Type B pancreatic cell (in vitro differentiated cells): ENCODE results near the gene ZNF428. TPM values are rescaled to one million over a fixed set of nuclear protein-coding genes. Genes with fewer than 3 reads are reported as not detected.

Experiments used
- DNase-seq: peaks from one replicate; pipeline ENCODE4 v3.0.0; 2021; ENCODE audit warnings: mixed read lengths; ENCODE audit not compliant: unreplicated experiment; ENCODE audit errors: extremely low spot score
- H3K27ac Mint-ChIP-seq: 2 replicates; pipeline ENCODE4 v1.8.0; 2021; ENCODE audit warnings: mild to moderate bottlenecking, mixed read lengths
- H3K27me3 Mint-ChIP-seq: 2 replicates; pipeline ENCODE4 v1.8.0; 2021; ENCODE audit warnings: mixed read lengths
- H3K36me3 Mint-ChIP-seq: 2 replicates; pipeline ENCODE4 v1.8.0; 2021; ENCODE audit warnings: mixed read lengths
- H3K4me1 Mint-ChIP-seq: one replicate; pipeline ENCODE4 v1.8.0; 2021; ENCODE audit warnings: mixed read lengths; ENCODE audit not compliant: unreplicated experiment
- H3K4me3 Mint-ChIP-seq: 2 replicates; pipeline ENCODE4 v1.8.0; 2021; ENCODE audit warnings: mild to moderate bottlenecking, mixed read lengths
- H3K9me3 Mint-ChIP-seq: 2 replicates; pipeline ENCODE4 v1.8.0; 2021; ENCODE audit warnings: mixed read lengths
- total RNA-seq: library from RNA; stranded (reverse); gene quantifications from 2 replicates; pipeline ENCODE4 v1.2.1, GENCODE V29; 2021; ENCODE audit warnings: low replicate concordance
- TF ChIP-seq, protein P1 (sequence below): fragments of 200-600 bp; sonication (generic); conservative IDR thresholded peaks from 2 replicates; pipeline ENCODE4 v1.5.0; 2021; ENCODE audit warnings: antibody characterized with exemption, mild to moderate bottlenecking

Gene ZNF428
- total RNA-seq, 1 donor from 2014 or later, result 76.9 TPM

- H3K9me3 Mint-ChIP-seq, result no peaks in the 10 kb centered on the region
- peaks cover 12% of the 10 kb centered on the region for H3K36me3 Mint-ChIP-seq
- no peak overlapping the region for H3K27ac Mint-ChIP-seq
- no peaks in the 10 kb centered on the region for H3K4me1 Mint-ChIP-seq
- TF ChIP-seq, protein P1, sequence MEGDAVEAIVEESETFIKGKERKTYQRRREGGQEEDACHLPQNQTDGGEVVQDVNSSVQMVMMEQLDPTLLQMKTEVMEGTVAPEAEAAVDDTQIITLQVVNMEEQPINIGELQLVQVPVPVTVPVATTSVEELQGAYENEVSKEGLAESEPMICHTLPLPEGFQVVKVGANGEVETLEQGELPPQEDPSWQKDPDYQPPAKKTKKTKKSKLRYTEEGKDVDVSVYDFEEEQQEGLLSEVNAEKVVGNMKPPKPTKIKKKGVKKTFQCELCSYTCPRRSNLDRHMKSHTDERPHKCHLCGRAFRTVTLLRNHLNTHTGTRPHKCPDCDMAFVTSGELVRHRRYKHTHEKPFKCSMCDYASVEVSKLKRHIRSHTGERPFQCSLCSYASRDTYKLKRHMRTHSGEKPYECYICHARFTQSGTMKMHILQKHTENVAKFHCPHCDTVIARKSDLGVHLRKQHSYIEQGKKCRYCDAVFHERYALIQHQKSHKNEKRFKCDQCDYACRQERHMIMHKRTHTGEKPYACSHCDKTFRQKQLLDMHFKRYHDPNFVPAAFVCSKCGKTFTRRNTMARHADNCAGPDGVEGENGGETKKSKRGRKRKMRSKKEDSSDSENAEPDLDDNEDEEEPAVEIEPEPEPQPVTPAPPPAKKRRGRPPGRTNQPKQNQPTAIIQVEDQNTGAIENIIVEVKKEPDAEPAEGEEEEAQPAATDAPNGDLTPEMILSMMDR, result no peak
- H3K4me3 Mint-ChIP-seq, result no peak overlapping the region
- no peak for DNase-seq
- no peaks in the 10 kb centered on the region for H3K27me3 Mint-ChIP-seq
Observed at GRCh38 chr19:43562226-43562697, 57.2 kb downstream of the ZNF428 start.

- Mint-ChIP-seq H3K9me3 (no peaks in the 10 kb centered on the region), H3K27ac (no peak overlapping the region), H3K4me3 (no peak overlapping the region), H3K4me1 (no peaks in the 10 kb centered on the region), H3K27me3 (no peaks in the 10 kb centered on the region), H3K36me3 (peaks cover 8% of the 10 kb centered on the region)
- DNase-seq, result no peak
- TF ChIP-seq, protein P1, result no peak
Observed at GRCh38 chr19:43561139-43561970, 58.1 kb downstream of the ZNF428 start.

- TF ChIP-seq, protein P1, result no peak
- Mint-ChIP-seq H3K27ac (no peak overlapping the region), H3K4me1 (no peaks in the 10 kb centered on the region), H3K27me3 (no peaks in the 10 kb centered on the region), H3K36me3 (peaks cover 8% of the 10 kb centered on the region), H3K9me3 (no peaks in the 10 kb centered on the region), H3K4me3 (no peak overlapping the region)
- no peak for DNase-seq
Observed at GRCh38 chr19:43560687-43561086, 58.7 kb downstream of the ZNF428 start.

Other genes starting within 250 kb of the ZNF428 start
- not detected in 2 replicates for gene TEX101, start 204.7 kb downstream of the ZNF428 start, total RNA-seq
- 13.3 and 66.4 TPM in 2 replicates for gene LYPD3, start 154.0 kb downstream of the ZNF428 start, total RNA-seq
- gene PHLDB3, start 114.9 kb downstream of the ZNF428 start, total RNA-seq, result 37.9 and 114 TPM in 2 replicates
- 57.3 and 116 TPM in 2 replicates for gene ETHE1, start 92.4 kb downstream of the ZNF428 start, total RNA-seq
- 1.8 and 2.6 TPM in 2 replicates for gene ZNF575, start 86.4 kb downstream of the ZNF428 start, total RNA-seq
- gene XRCC1, start 44.1 kb downstream of the ZNF428 start, total RNA-seq, result 33.0 and 63.7 TPM in 2 replicates
- 5.6 and 6.0 TPM in 2 replicates for gene PINLYP, start 43.8 kb downstream of the ZNF428 start, total RNA-seq
- gene IRGQ, start 23.5 kb downstream of the ZNF428 start, total RNA-seq, result 37.1 and 41.5 TPM in 2 replicates
- gene ZNF576, start 23.0 kb downstream of the ZNF428 start, total RNA-seq, result 17.3 and 18.7 TPM in 2 replicates
- 0.56 and 0.69 TPM in 2 replicates for gene SRRM5, start 7.5 kb downstream of the ZNF428 start, total RNA-seq
- 28.2 and 37.9 TPM in 2 replicates for gene CADM4, start 20.2 kb upstream of the ZNF428 start, total RNA-seq
- gene PLAUR, start 50.5 kb upstream of the ZNF428 start, total RNA-seq, result 18.7 and 32.1 TPM in 2 replicates
- gene IRGC, start 96.4 kb upstream of the ZNF428 start, total RNA-seq, result not detected in 2 replicates
- 44.5 and 64.9 TPM in 2 replicates for gene SMG9, start 135.3 kb upstream of the ZNF428 start, total RNA-seq
- gene KCNN4, start 161.3 kb upstream of the ZNF428 start, total RNA-seq, result 1.6 and 7.7 TPM in 2 replicates
- 0.85 and 3.9 TPM in 2 replicates for gene LYPD5, start 182.8 kb upstream of the ZNF428 start, total RNA-seq
- 13.1 and 18.2 TPM in 2 replicates for gene ZNF283, start 207.7 kb upstream of the ZNF428 start, total RNA-seq